Glutamatergic neuron (in vitro differentiated cells): Measurements from ENCODE around the gene CACNA2D1. TPM values are rescaled to one million over a fixed set of nuclear protein-coding genes. Genes with fewer than 3 reads are reported as not detected.
"Not testable (repeated sequence)": the region's sequence is repeated elsewhere in the genome, so short reads cannot be mapped to it uniquely, and the experiment has no call there.

Experiments used
- DNase-seq: peaks from one replicate; pipeline ENCODE4 v3.0.0; 2022
- H3K27ac Mint-ChIP-seq: one replicate; pipeline ENCODE4 v1.8.0; 2020; ENCODE audit warnings: mild to moderate bottlenecking, mixed read lengths, inconsistent platforms; ENCODE audit not compliant: unreplicated experiment
- H3K27me3 Mint-ChIP-seq: one replicate; pipeline ENCODE4 v1.8.0; 2020; ENCODE audit warnings: mild to moderate bottlenecking, moderate library complexity, mixed read lengths, inconsistent platforms; ENCODE audit not compliant: unreplicated experiment
- H3K36me3 Mint-ChIP-seq: one replicate; pipeline ENCODE4 v1.8.0; 2020; ENCODE audit warnings: mild to moderate bottlenecking, mixed read lengths, inconsistent platforms; ENCODE audit not compliant: unreplicated experiment
- H3K4me1 Mint-ChIP-seq: one replicate; pipeline ENCODE4 v1.8.0; 2020; ENCODE audit warnings: mild to moderate bottlenecking, low read depth, mixed read lengths, inconsistent platforms; ENCODE audit not compliant: unreplicated experiment
- H3K4me3 Mint-ChIP-seq: one replicate; pipeline ENCODE4 v1.8.0; 2020; ENCODE audit warnings: mild to moderate bottlenecking, mixed read lengths, inconsistent platforms; ENCODE audit not compliant: unreplicated experiment
- H3K9me3 Mint-ChIP-seq: one replicate; pipeline ENCODE4 v1.8.0; 2020; ENCODE audit warnings: mild to moderate bottlenecking, moderate library complexity, mixed read lengths, inconsistent platforms; ENCODE audit not compliant: unreplicated experiment
- total RNA-seq: library from RNA; stranded (reverse); fragmentation: NEBNext Ultra II Directional; extraction: Animal tissue kit (Norgen Biotek cat#: 25700); gene quantifications from one replicate; pipeline ENCODE4 v1.2.1, GENCODE V29; 2021; ENCODE audit not compliant: unreplicated experiment
- TF ChIP-seq, protein P1 (sequence below): fragments of 200-600 bp; sonication (generic); IDR thresholded peaks from one replicate; pipeline ENCODE4 v1.5.0; 2021; ENCODE audit not compliant: partially characterized antibody, unreplicated experiment

CACNA2D1 gene
- total RNA-seq, 1 donor from 2014 or later: 258 TPM

DNA sequence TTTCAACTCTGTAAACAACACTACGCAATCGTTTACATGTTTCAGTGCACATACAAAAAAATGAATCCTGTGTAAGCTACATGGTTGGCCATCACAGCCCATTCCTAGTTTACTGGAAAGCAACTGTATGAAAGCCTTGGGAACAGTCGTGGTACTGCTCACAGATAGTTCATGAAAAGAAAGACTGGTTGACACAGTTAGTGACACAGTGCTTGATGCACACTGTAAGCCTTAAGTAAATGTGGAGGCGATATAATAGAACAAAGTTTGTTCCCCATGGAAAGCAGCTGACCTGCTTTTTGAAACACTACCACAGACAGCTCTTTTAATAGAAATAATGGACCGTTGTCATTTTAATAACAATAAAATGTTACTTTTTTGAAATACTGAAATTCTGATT, 5.1 kb downstream of the CACNA2D1 start:
- peak overlapping the region; percentile 71 for H3K4me3 Mint-ChIP-seq
- peaks cover 18% of the 10 kb centered on the region for H3K4me1 Mint-ChIP-seq
- TF ChIP-seq, protein P1, sequence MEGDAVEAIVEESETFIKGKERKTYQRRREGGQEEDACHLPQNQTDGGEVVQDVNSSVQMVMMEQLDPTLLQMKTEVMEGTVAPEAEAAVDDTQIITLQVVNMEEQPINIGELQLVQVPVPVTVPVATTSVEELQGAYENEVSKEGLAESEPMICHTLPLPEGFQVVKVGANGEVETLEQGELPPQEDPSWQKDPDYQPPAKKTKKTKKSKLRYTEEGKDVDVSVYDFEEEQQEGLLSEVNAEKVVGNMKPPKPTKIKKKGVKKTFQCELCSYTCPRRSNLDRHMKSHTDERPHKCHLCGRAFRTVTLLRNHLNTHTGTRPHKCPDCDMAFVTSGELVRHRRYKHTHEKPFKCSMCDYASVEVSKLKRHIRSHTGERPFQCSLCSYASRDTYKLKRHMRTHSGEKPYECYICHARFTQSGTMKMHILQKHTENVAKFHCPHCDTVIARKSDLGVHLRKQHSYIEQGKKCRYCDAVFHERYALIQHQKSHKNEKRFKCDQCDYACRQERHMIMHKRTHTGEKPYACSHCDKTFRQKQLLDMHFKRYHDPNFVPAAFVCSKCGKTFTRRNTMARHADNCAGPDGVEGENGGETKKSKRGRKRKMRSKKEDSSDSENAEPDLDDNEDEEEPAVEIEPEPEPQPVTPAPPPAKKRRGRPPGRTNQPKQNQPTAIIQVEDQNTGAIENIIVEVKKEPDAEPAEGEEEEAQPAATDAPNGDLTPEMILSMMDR: no peak
- no peaks in the 10 kb centered on the region for H3K36me3 Mint-ChIP-seq
- no peak overlapping the region for H3K27ac Mint-ChIP-seq
- DNase-seq: no peak
- H3K27me3 Mint-ChIP-seq: peaks cover 8% of the 10 kb centered on the region
- H3K9me3 Mint-ChIP-seq: peaks cover 11% of the 10 kb centered on the region

DNA sequence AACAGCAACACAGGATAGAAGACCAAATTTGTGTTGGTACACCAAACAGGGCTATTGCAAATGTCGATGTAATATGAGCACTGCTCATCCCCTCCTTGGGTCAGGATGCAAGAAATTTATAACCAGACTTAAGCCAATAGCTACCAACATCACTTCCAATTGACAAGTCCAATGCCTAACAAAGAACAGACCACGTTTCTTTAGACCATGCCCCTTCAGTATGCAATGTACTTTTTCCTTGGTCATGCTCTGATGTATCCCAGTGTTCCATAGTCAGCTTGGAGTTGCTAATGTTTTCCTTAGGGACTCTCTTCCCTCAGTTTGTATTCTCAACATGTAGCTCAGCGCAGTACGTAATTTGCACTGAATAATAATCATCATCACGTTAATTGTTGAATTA, 7.8 kb downstream of the CACNA2D1 start:
- peaks cover 24% of the 10 kb centered on the region for H3K4me1 Mint-ChIP-seq
- TF ChIP-seq, protein P1: no peak
- H3K9me3 Mint-ChIP-seq: no peaks in the 10 kb centered on the region
- H3K36me3 Mint-ChIP-seq: no peaks in the 10 kb centered on the region
- H3K27me3 Mint-ChIP-seq: no peaks in the 10 kb centered on the region
- no peak overlapping the region for H3K27ac Mint-ChIP-seq
- no peak overlapping the region for H3K4me3 Mint-ChIP-seq
- DNase-seq: no peak

DNA sequence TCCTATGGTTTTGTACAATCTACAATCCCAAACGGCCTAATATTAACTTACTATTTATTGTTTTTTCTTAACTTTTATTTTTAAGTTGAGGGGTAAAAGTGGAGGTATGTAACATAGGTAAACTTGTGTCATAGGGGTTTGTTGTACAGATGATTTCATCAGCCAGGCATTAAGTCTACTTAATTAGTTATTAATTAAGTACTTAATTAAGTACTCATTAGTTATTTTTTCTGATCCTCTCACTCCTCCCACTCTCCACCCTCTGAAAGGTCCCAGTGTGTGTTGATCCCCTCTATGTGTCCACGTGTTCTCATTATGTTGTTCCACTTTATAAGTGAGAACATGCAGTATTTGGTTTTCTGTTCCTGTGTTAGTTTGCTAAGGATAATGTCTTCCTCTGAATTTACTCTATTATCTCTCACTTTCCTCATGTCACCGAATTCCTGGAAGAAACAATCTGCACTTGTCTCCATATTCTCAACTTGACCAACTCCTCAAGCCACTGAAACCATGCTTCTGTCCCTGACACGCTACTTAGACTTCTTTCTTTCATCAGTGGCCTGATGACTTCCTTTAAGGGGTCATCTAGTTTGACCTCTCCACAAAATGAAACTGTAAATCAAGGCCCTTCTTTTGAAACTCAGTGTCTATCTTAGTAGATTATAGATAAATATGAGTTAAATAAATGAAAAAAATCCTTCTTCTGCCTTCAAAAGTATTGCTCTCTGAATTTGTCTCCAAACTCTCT, 9.1 kb downstream of the CACNA2D1 start:
- Mint-ChIP-seq H3K4me1 (peaks cover 25% of the 10 kb centered on the region), H3K36me3 (no peaks in the 10 kb centered on the region), H3K27ac (no peak overlapping the region), H3K27me3 (no peaks in the 10 kb centered on the region), H3K9me3 (no peaks in the 10 kb centered on the region), H3K4me3 (no peak overlapping the region)
- no peak for DNase-seq
- TF ChIP-seq, protein P1: no peak

DNA sequence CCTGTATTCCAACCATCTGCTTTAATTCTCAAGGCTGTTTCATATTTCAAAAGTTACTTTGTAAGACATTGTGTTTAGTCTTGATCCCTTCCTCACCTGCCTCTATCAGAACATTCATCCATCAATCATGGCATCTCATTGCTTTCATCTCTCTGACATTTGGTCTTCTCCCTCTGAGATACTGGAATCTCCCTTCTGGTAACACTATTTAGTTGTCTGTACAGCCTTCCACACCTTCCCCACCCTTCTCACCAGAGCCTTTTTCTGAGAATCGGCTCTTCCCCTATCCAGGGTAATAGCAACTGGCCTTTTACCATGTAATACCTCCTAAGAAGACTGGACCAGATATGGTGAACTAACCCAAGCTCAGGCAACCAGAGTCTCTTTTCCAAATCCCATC, 10.1 kb downstream of the CACNA2D1 start:
- H3K36me3 Mint-ChIP-seq: no peaks in the 10 kb centered on the region
- no peak overlapping the region for H3K27ac Mint-ChIP-seq
- H3K4me1 Mint-ChIP-seq: peaks cover 25% of the 10 kb centered on the region
- no peak for DNase-seq
- TF ChIP-seq, protein P1: no peak
- no peaks in the 10 kb centered on the region for H3K9me3 Mint-ChIP-seq
- no peak overlapping the region for H3K4me3 Mint-ChIP-seq
- H3K27me3 Mint-ChIP-seq: no peaks in the 10 kb centered on the region

DNA sequence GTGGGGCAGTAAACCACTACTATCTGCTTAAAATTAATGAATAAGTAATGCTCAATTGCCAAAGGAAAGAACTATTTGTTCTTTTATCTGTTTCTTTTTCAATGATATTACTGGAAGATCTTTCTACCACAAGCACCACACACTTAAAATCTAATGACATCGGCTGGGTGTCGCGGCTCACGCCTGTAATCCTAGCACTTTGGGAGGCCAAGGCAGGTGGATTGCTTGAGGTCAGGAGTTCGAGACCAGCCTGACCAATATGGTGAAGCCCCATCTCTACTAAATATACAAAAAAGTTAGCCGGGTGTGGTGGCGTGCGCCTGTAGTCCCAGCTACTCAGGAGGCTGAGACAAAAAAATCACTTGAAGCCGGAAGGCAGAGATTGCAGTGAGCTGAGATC, 10.8 kb downstream of the CACNA2D1 start:
- DNase-seq, H3K27ac Mint-ChIP-seq, H3K36me3 Mint-ChIP-seq, H3K4me3 Mint-ChIP-seq, H3K9me3 Mint-ChIP-seq, H3K27me3 Mint-ChIP-seq: not testable (repeated sequence)
- H3K4me1 Mint-ChIP-seq: peaks cover 24% of the 10 kb centered on the region
